Endothelial cell (in vitro differentiated cells): ENCODE data around the gene AGBL1. TPM values are rescaled to one million over a fixed set of nuclear protein-coding genes. Genes with fewer than 3 reads are reported as not detected.

Experiments
- DNase-seq: peaks from one replicate; pipeline ENCODE4 v3.0.0; 2021; ENCODE audit warnings: low spot score
- H3K27ac Mint-ChIP-seq: one replicate; pipeline ENCODE4 v1.8.0; 2021; ENCODE audit warnings: mixed read lengths, inconsistent platforms; ENCODE audit not compliant: unreplicated experiment
- H3K27me3 Mint-ChIP-seq: one replicate; pipeline ENCODE4 v1.8.0; 2021; ENCODE audit warnings: mild to moderate bottlenecking, moderate library complexity, mixed read lengths, inconsistent platforms; ENCODE audit not compliant: unreplicated experiment
- H3K36me3 Mint-ChIP-seq: one replicate; pipeline ENCODE4 v1.8.0; 2021; ENCODE audit warnings: mild to moderate bottlenecking, low read depth, mixed read lengths, inconsistent platforms; ENCODE audit not compliant: unreplicated experiment
- H3K4me1 Mint-ChIP-seq: one replicate; pipeline ENCODE4 v1.8.0; 2021; ENCODE audit warnings: mild to moderate bottlenecking, mixed read lengths, inconsistent platforms; ENCODE audit not compliant: unreplicated experiment
- H3K4me3 Mint-ChIP-seq: one replicate; pipeline ENCODE4 v1.8.0; 2021; ENCODE audit warnings: mild to moderate bottlenecking, mixed read lengths, inconsistent platforms; ENCODE audit not compliant: unreplicated experiment
- H3K9me3 Mint-ChIP-seq: one replicate; pipeline ENCODE4 v1.8.0; 2021; ENCODE audit warnings: mixed read lengths, inconsistent platforms; ENCODE audit not compliant: unreplicated experiment
- total RNA-seq: library from RNA; stranded (reverse); fragmentation: NEBNext Ultra II Directional; extraction: Animal tissue kit (Norgen Biotek cat#: 25700); gene quantifications from one replicate; pipeline ENCODE4 v1.2.1, GENCODE V29; 2021; ENCODE audit not compliant: unreplicated experiment
- TF ChIP-seq, protein P1 (sequence below): fragments of 200-600 bp; sonication (generic); IDR thresholded peaks from one replicate; pipeline ENCODE4 v1.5.0; 2021; ENCODE audit warnings: antibody characterized with exemption; ENCODE audit not compliant: unreplicated experiment

The AGBL1 gene
- total RNA-seq, 1 donor from 2014 or later: 0.03 TPM

DNA sequence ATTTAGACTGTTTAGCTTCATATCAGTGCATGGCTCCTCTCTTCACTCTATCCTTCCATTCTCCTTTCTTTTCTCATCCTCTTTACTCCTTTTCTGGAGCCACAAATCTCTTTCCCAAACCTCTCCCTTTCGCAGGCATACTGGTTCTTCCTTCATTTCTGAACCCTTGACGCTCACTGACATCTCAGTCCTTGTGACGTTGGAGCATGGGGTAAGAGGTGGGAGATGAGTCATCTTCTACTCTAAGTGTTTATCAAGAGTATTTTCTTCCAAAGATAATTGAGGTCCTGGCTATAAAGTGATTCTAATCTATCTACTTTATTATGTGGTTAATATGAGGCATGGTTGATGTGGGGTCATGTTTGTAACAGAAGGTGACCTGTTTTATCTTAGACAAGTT, 414.2 kb downstream of the AGBL1 start:
- no peaks in the 10 kb centered on the region for H3K9me3 Mint-ChIP-seq

DNA sequence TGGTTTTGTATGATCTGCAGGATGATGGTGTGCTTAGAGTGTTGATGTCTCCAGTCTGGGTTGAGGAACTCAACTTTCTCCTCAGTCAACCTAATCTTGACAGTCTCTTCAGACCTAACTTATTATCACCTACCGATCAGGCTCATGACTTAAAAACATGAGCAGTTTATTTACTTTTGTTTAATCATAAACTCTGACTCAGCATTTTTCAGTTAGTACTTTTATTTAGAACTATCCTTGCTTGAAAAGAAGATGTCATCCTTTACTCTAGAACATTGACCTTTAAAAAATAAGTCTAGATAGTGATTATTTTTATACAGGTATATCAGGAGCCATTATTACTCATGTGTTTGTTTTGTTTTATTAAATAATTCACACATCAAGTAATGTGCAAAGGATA, 414.8 kb downstream of the AGBL1 start:
- TF ChIP-seq, protein P1, sequence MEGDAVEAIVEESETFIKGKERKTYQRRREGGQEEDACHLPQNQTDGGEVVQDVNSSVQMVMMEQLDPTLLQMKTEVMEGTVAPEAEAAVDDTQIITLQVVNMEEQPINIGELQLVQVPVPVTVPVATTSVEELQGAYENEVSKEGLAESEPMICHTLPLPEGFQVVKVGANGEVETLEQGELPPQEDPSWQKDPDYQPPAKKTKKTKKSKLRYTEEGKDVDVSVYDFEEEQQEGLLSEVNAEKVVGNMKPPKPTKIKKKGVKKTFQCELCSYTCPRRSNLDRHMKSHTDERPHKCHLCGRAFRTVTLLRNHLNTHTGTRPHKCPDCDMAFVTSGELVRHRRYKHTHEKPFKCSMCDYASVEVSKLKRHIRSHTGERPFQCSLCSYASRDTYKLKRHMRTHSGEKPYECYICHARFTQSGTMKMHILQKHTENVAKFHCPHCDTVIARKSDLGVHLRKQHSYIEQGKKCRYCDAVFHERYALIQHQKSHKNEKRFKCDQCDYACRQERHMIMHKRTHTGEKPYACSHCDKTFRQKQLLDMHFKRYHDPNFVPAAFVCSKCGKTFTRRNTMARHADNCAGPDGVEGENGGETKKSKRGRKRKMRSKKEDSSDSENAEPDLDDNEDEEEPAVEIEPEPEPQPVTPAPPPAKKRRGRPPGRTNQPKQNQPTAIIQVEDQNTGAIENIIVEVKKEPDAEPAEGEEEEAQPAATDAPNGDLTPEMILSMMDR: no peak
- Mint-ChIP-seq H3K9me3 (no peaks in the 10 kb centered on the region), H3K27me3 (peaks cover 1% of the 10 kb centered on the region), H3K4me3 (no peak overlapping the region), H3K27ac (no peak overlapping the region), H3K4me1 (no peaks in the 10 kb centered on the region), H3K36me3 (no peaks in the 10 kb centered on the region)
- DNase-seq: no peak

More for the DNA sequence above, 414.2 kb downstream of the AGBL1 start:
- no peaks in the 10 kb centered on the region for H3K4me1 Mint-ChIP-seq
- no peak overlapping the region for H3K27ac Mint-ChIP-seq
- DNase-seq: no peak
- peaks cover 1% of the 10 kb centered on the region for H3K27me3 Mint-ChIP-seq
- no peaks in the 10 kb centered on the region for H3K36me3 Mint-ChIP-seq
- H3K4me3 Mint-ChIP-seq: no peak overlapping the region
- TF ChIP-seq, protein P1: no peak

DNA sequence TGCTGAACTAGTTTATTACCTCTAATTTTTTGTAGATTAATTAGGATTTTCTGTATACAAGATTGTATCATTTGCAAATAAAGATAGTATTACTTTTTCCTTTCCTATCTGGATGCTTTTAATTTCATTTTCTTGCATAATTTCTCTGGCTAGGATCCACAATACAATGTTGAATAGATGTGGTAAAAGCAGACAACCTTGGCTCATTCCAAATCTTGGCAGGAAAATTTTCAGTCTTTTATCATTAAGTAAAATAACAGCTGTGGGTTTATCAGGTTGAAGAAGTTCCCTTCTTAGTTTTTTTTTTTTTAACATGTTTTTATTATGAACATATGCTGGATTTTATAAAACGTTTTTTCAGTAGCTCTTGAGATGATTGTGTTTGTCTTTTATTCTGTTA, 422.6 kb downstream of the AGBL1 start:
- no peaks in the 10 kb centered on the region for H3K36me3 Mint-ChIP-seq
- no peaks in the 10 kb centered on the region for H3K4me1 Mint-ChIP-seq
- TF ChIP-seq, protein P1: no peak
- DNase-seq: no peak
- no peak overlapping the region for H3K27ac Mint-ChIP-seq
- H3K9me3 Mint-ChIP-seq: no peaks in the 10 kb centered on the region
- H3K27me3 Mint-ChIP-seq: no peaks in the 10 kb centered on the region
- no peak overlapping the region for H3K4me3 Mint-ChIP-seq

DNA sequence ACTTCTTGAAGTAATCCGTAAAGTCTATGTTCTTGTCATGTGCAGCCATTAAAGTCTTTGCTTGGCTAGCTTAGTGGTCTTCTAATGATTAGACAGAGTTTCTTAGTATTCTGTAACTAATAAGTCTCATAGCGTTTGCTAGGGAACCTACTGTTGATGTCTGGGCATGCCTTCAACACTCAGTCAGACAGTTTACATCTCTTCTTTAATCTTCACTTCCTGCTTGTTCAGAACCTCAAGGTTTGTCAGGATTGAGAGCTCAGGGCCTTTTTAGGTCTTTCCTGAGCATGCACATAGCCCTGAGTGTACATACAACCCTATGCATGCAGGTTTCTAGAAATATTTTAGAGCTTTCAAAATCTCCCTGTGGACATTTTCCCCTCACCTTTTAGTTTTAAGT, 426.3 kb downstream of the AGBL1 start:
- TF ChIP-seq, protein P1: no peak
- no peaks in the 10 kb centered on the region for H3K4me1 Mint-ChIP-seq
- DNase-seq: no peak
- H3K27ac Mint-ChIP-seq: no peak overlapping the region
- no peaks in the 10 kb centered on the region for H3K36me3 Mint-ChIP-seq
- no peak overlapping the region for H3K4me3 Mint-ChIP-seq
- H3K9me3 Mint-ChIP-seq: no peaks in the 10 kb centered on the region
- no peaks in the 10 kb centered on the region for H3K27me3 Mint-ChIP-seq

DNA sequence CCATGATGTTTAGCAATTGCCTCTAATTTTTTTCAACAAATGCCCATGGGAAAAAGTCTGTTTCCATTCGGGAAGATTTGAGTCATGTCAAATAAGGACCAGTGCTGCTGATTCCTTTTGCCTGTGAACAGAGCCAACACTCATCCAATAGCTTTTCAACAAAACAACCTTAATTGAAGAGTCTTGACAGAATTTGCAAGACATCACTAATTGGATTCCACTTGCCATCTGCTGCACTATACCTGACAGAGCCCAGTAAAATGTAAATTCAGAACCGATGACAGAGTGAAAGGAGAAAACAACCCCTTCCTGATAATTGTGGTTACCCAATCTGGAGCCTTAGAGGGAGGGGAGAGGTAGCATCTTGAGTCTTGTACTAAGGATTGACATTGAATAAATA, 426.7 kb downstream of the AGBL1 start:
- Mint-ChIP-seq H3K4me3 (no peak overlapping the region), H3K27ac (no peak overlapping the region)
- TF ChIP-seq, protein P1: no peak

More for the DNA sequence above, 426.7 kb downstream of the AGBL1 start:
- Mint-ChIP-seq H3K9me3 (no peaks in the 10 kb centered on the region), H3K4me1 (no peaks in the 10 kb centered on the region), H3K27me3 (no peaks in the 10 kb centered on the region), H3K36me3 (no peaks in the 10 kb centered on the region)
- no peak for DNase-seq
